ENCODE measurements around the gene GJB3.

GJB3 gene

DNA sequence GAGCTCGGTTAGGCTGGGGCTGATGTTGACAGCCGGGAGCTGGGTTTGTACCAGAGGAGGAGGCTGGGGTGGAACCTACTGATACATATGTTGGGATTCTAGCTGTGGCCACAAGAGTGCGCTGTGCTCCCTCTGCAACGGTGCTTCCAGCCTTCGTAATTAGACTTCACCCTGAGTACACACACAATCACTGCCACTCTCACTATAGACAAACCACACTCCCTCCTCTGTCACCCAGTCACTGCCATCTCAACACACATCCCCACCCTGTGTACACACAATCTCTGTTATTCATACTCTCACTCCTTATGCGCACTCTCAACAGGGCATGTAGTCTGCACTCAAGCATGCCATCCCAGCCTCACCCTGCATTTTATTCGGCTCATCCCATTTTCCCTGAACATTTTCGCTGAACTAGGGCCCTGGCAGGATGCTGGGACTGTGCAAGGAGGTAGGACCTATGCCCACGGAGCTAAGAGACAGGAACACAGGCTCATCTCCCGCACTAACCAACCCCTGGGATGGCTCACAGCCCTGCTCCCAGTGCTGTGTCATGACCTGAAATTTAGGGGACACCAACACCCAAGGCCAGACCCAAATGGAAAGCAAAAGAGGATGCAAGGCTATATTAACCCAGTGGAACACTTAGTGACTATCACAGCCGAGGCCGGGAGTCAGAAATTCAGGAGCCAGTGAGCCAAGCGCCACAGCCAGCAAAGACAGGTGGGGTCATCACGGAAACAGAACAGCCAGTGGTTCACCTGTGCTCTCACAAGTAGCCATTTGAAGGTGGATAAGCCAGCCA lies 5.7 kb downstream of the GJB3 start:
- Histone ChIP-seq H3K27me3 (peaks cover 5 to 14% of the 10 kb centered on the region in 2 donors), H3K9me3 (no peaks in the 10 kb centered on the region), H3K36me3 (no peaks in the 10 kb centered on the region), H3K27ac (peak overlapping the region; percentile 59 to 93), H3K4me3 (no peak overlapping the region), H3K4me1 (peaks cover 0 to 59% (median 41%) of the 10 kb centered on the region in 4 donors)
- intact Hi-C loops (cut with DNase I; ENCODE audit: low total_unique reads) = loop anchor here (2.0 to 5.0 kb wide), 2 partner anchors 66 to 81 kb away; no protein-coding TSS in a partner anchor
- peak; percentile 66 to 86 for DNase-seq
- TF ChIP-seq, protein P1, sequence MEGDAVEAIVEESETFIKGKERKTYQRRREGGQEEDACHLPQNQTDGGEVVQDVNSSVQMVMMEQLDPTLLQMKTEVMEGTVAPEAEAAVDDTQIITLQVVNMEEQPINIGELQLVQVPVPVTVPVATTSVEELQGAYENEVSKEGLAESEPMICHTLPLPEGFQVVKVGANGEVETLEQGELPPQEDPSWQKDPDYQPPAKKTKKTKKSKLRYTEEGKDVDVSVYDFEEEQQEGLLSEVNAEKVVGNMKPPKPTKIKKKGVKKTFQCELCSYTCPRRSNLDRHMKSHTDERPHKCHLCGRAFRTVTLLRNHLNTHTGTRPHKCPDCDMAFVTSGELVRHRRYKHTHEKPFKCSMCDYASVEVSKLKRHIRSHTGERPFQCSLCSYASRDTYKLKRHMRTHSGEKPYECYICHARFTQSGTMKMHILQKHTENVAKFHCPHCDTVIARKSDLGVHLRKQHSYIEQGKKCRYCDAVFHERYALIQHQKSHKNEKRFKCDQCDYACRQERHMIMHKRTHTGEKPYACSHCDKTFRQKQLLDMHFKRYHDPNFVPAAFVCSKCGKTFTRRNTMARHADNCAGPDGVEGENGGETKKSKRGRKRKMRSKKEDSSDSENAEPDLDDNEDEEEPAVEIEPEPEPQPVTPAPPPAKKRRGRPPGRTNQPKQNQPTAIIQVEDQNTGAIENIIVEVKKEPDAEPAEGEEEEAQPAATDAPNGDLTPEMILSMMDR (IDR thresholded peaks at IDR 0.05) = peak; percentile 88 to 89

DNA sequence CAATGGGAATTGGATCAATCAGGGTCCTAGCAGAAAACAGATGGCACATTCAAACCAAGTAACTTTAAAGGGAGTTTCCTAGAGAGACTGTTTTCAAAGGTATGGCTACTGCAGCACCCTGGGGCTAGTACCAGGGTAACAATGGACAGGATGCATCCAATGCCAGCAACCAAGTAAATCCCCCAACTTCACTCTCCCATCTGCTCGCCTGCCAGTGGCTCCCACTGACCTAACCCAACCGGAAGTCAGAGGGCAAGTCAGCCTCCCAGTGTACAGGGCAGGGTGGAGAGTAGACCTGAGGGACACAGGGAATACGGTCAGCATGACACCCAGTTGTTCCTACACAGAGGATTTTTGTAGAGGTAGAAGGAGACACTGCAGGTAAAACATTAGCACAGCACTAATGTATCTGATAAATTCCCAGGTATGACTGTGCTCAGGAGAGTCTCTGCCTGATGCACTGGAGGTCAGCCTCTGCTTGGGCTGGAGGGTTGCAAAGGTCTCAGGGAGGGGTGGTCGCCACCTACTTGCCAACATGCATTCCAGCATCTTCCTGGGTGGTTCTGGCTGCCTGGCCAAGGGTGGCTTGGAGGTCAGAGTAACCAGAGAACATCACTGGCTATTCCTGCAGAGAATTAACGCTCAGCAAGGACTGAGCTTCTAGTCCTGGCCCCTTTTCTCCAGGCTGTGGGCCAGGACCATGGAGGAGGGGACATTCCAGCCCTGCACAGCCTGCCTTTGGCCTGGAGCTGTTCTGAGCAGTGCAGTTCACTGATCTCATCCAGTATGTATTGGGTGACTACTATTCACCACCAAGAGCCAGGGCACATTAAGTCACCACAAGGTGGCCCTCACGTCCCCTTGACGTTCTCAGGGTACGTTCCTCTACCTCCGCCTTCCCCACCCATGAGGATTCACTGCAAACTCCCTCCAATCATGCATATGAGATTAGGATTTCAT lies 6.7 kb downstream of the GJB3 start:
- Histone ChIP-seq H3K27ac (peak overlapping the region; percentile 59 to 93), H3K4me1 (peaks cover 0 to 65% (median 46%) of the 10 kb centered on the region in 4 donors), H3K36me3 (no peaks in the 10 kb centered on the region), H3K27me3 (peaks cover 0 to 4% of the 10 kb centered on the region in 2 donors), H3K4me3 (no peak overlapping the region), H3K9me3 (no peaks in the 10 kb centered on the region)
- intact Hi-C loops (cut with DNase I; ENCODE audit: low total_unique reads) = loop anchor here (2.0 to 5.0 kb wide), 2 partner anchors 65 to 80 kb away; no protein-coding TSS in a partner anchor
- DNase-seq = peak in 1 of 2 donors; percentile 87
- TF ChIP-seq, protein P1 (IDR thresholded peaks at IDR 0.05) = peak; percentile 47 to 63

DNA sequence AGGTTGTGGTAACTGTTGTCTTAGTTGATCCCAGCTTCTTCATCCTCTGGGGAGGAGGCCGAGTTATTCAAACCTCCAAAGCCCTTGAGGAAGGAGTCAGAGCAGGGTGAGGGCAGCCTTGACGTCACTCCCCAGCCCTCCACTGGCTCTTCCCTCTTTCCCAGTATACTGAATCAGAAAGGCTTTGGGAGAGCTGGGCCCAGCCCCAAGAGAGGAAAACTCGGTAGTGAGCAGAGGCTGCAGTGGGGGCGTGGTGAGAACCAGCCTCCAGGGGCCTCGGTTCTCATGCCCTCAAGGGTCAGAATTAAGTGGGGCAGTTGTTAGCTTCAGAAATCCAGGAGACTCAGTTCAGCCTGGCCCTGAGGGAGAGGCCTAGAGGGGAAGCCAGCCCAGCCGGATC lies 10.0 kb downstream of the GJB3 start:
- Histone ChIP-seq H3K36me3 (peaks cover 12 to 17% (median 16%) of the 10 kb centered on the region in 3 donors), H3K9me3 (no peaks in the 10 kb centered on the region), H3K4me3 (no peak overlapping the region), H3K27me3 (no peaks in the 10 kb centered on the region), H3K4me1 (peaks cover 0 to 81% (median 61%) of the 10 kb centered on the region in 4 donors), H3K27ac (peak overlapping the region; percentile 93 to 96)
- TF ChIP-seq, protein P1 (IDR thresholded peaks at IDR 0.05) = no peak
- intact Hi-C loops (cut with DNase I; ENCODE audit: low total_unique reads) = no loop called here
- peak; percentile 57 to 94 for DNase-seq

DNA sequence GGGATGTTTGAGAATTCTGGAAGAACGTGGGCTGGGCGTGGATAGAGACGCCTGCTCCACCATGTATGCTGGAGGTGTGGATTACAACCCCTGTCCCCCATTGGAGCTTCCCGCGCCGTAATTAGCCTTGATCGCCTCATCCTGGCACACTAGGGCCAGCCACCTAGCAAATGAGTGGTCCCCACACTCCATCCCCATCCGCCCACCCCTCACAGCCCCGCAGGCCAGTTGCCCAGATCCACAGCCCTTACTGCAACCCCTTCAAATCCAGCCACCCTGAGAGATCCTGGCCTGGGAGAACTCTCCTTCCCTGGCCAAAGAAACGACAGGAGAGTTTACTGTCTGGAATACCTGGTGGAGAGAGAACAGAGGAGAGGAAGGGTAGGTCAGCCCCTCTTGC lies 11.4 kb downstream of the GJB3 start:
- intact Hi-C loops (cut with DNase I; ENCODE audit: low total_unique reads) = no loop called here
- Histone ChIP-seq H3K4me3 (peak overlapping the region; percentile 74 to 77), H3K36me3 (peaks cover 12 to 17% (median 16%) of the 10 kb centered on the region in 3 donors), H3K4me1 (peaks cover 0 to 82% (median 58%) of the 10 kb centered on the region in 4 donors), H3K27ac (peak overlapping the region; percentile 93 to 96), H3K27me3 (no peaks in the 10 kb centered on the region), H3K9me3 (no peaks in the 10 kb centered on the region)
- TF ChIP-seq, protein P1 (IDR thresholded peaks at IDR 0.05) = no peak
- DNase-seq = no peak
